ENCODE measurements around the gene CD81.

The CD81 gene

GRCh38 chr11:2414616-2415015 is 37.5 kb downstream of the CD81 start:
- H3K27ac ChIP-seq (ENCODE audit: insufficient read depth in 1 of 2, low read depth in 1 of 2, low read length in 2 of 2, poor library complexity in 1 of 2, severe bottlenecking in 2 of 2) = no peak overlapping the region
- no peaks in the 10 kb centered on the region for H3K9me3 ChIP-seq (ENCODE audit: control extremely low read depth in 1 of 5, control insufficient read depth in 4 of 5, insufficient read depth in 2 of 5, low read depth in 1 of 5, low read length in 4 of 5)
- ChIA-PET POLR2A (no interaction called here), CTCF (interaction anchor here (2.0 to 2.7 kb wide), 2 partner anchors 14 to 109 kb away, joined by 7 to 14 read pairs; partner anchors contain the start of gene TSSC4)
- H3K4me3 ChIP-seq (ENCODE audit: control insufficient read depth in 1 of 7, extremely low read depth in 1 of 7, insufficient read depth in 4 of 7, low read depth in 2 of 7, low read length in 6 of 7) = no peak overlapping the region
- WGBS (ENCODE audit: insufficient coverage) = 91% methylated on average over 35 of the region's 35 CpGs
- H3K4me1 ChIP-seq (ENCODE audit: control extremely low read depth in 1 of 4, control insufficient read depth in 4 of 4, insufficient read depth in 4 of 4, low read length in 3 of 4) = peaks cover 0 to 9% (median under 1%) of the 10 kb centered on the region in 4 experiments
- H3K27me3 ChIP-seq (replicated peaks in 2 of 5; ENCODE audit: control insufficient read depth in 4 of 5, insufficient read depth in 5 of 5, low read length in 4 of 5) = no peaks in the 10 kb centered on the region
- H3K36me3 ChIP-seq (ENCODE audit: control insufficient read depth in 4 of 4, insufficient read depth in 4 of 4, low read length in 3 of 4) = no peaks in the 10 kb centered on the region
- no peak for DNase-seq

- Histone ChIP-seq H3K9me3 (ENCODE audit: control extremely low read depth in 1 of 5, control insufficient read depth in 4 of 5, insufficient read depth in 2 of 5, low read depth in 1 of 5, low read length in 4 of 5) (no peaks in the 10 kb centered on the region), H3K27ac (ENCODE audit: insufficient read depth in 1 of 2, low read depth in 1 of 2, low read length in 2 of 2, poor library complexity in 1 of 2, severe bottlenecking in 2 of 2) (no peak overlapping the region), H3K4me1 (ENCODE audit: control extremely low read depth in 1 of 4, control insufficient read depth in 4 of 4, insufficient read depth in 4 of 4, low read length in 3 of 4) (peaks cover 0 to 14% (median 5%) of the 10 kb centered on the region in 4 experiments), H3K36me3 (ENCODE audit: control insufficient read depth in 4 of 4, insufficient read depth in 4 of 4, low read length in 3 of 4) (no peaks in the 10 kb centered on the region), H3K4me3 (ENCODE audit: control insufficient read depth in 1 of 7, extremely low read depth in 1 of 7, insufficient read depth in 4 of 7, low read depth in 2 of 7, low read length in 6 of 7) (no peak overlapping the region), H3K27me3 (replicated peaks in 2 of 5; ENCODE audit: control insufficient read depth in 4 of 5, insufficient read depth in 5 of 5, low read length in 4 of 5) (no peaks in the 10 kb centered on the region)
- CTCF ChIA-PET = interaction anchor here (1.0 to 2.0 kb wide), 3 partner anchors 15 to 221 kb away, joined by 3 to 7 read pairs (median 4); partner anchors contain the start of gene TSSC4
- POLR2A ChIA-PET = no interaction called here
- WGBS (ENCODE audit: insufficient coverage) = 94% methylated on average over 28 of the region's 28 CpGs
- no peak for DNase-seq
Observed at GRCh38 chr11:2415171-2415570, 38.1 kb downstream of the CD81 start.

- Histone ChIP-seq H3K27ac (ENCODE audit: insufficient read depth in 1 of 2, low read depth in 1 of 2, low read length in 2 of 2, poor library complexity in 1 of 2, severe bottlenecking in 2 of 2) (no peak overlapping the region), H3K4me1 (ENCODE audit: control extremely low read depth in 1 of 4, control insufficient read depth in 4 of 4, insufficient read depth in 4 of 4, low read length in 3 of 4) (peaks cover 0 to 18% (median 8%) of the 10 kb centered on the region in 4 experiments), H3K27me3 (replicated peaks in 2 of 5; ENCODE audit: control insufficient read depth in 4 of 5, insufficient read depth in 5 of 5, low read length in 4 of 5) (no peaks in the 10 kb centered on the region), H3K4me3 (ENCODE audit: control insufficient read depth in 1 of 7, extremely low read depth in 1 of 7, insufficient read depth in 4 of 7, low read depth in 2 of 7, low read length in 6 of 7) (no peak overlapping the region), H3K36me3 (ENCODE audit: control insufficient read depth in 4 of 4, insufficient read depth in 4 of 4, low read length in 3 of 4) (no peaks in the 10 kb centered on the region), H3K9me3 (ENCODE audit: control extremely low read depth in 1 of 5, control insufficient read depth in 4 of 5, insufficient read depth in 2 of 5, low read depth in 1 of 5, low read length in 4 of 5) (no peaks in the 10 kb centered on the region)
- ChIA-PET POLR2A (no interaction called here), CTCF (interaction anchor here (0.8 to 2.0 kb wide), 5 partner anchors 15 to 221 kb away, joined by 3 to 7 read pairs (median 3); partner anchors contain the start of gene TSSC4)
- 79% methylated on average over 32 of the region's 34 CpGs for WGBS (ENCODE audit: insufficient coverage)
- DNase-seq = peak in 1 of 3 donors; percentile 31
Observed at GRCh38 chr11:2415601-2416380, 38.7 kb downstream of the CD81 start.

- peaks cover 0 to 18% (median 10%) of the 10 kb centered on the region in 4 experiments for H3K4me1 ChIP-seq (ENCODE audit: control extremely low read depth in 1 of 4, control insufficient read depth in 4 of 4, insufficient read depth in 4 of 4, low read length in 3 of 4)
- DNase-seq = no peak
- H3K9me3 ChIP-seq (ENCODE audit: control extremely low read depth in 1 of 5, control insufficient read depth in 4 of 5, insufficient read depth in 2 of 5, low read depth in 1 of 5, low read length in 4 of 5) = no peaks in the 10 kb centered on the region
- POLR2A ChIA-PET = no interaction called here
- CTCF ChIA-PET = interaction anchor here (1.3 to 11.4 kb wide), 6 partner anchors 14 to 251 kb away, joined by 3 to 220 read pairs (median 26); partner anchors contain the start of genes C11orf21, TSPAN32 and TSSC4
- H3K27ac ChIP-seq (ENCODE audit: insufficient read depth in 1 of 2, low read depth in 1 of 2, low read length in 2 of 2, poor library complexity in 1 of 2, severe bottlenecking in 2 of 2) = no peak overlapping the region
- H3K27me3 ChIP-seq (replicated peaks in 2 of 5; ENCODE audit: control insufficient read depth in 4 of 5, insufficient read depth in 5 of 5, low read length in 4 of 5) = no peaks in the 10 kb centered on the region
- no peaks in the 10 kb centered on the region for H3K36me3 ChIP-seq (ENCODE audit: control insufficient read depth in 4 of 4, insufficient read depth in 4 of 4, low read length in 3 of 4)
- 94% methylated on average over 15 of the region's 18 CpGs for WGBS (ENCODE audit: insufficient coverage)
- no peak overlapping the region for H3K4me3 ChIP-seq (ENCODE audit: control insufficient read depth in 1 of 7, extremely low read depth in 1 of 7, insufficient read depth in 4 of 7, low read depth in 2 of 7, low read length in 6 of 7)
Observed at GRCh38 chr11:2416765-2417164, 39.7 kb downstream of the CD81 start.

GRCh38 chr11:2417856-2418692 is 41.0 kb downstream of the CD81 start:
- Histone ChIP-seq H3K27ac (ENCODE audit: insufficient read depth in 1 of 2, low read depth in 1 of 2, low read length in 2 of 2, poor library complexity in 1 of 2, severe bottlenecking in 2 of 2) (no peak overlapping the region), H3K4me3 (ENCODE audit: control insufficient read depth in 1 of 7, extremely low read depth in 1 of 7, insufficient read depth in 4 of 7, low read depth in 2 of 7, low read length in 6 of 7) (no peak overlapping the region), H3K36me3 (ENCODE audit: control insufficient read depth in 4 of 4, insufficient read depth in 4 of 4, low read length in 3 of 4) (no peaks in the 10 kb centered on the region), H3K9me3 (ENCODE audit: control extremely low read depth in 1 of 5, control insufficient read depth in 4 of 5, insufficient read depth in 2 of 5, low read depth in 1 of 5, low read length in 4 of 5) (no peaks in the 10 kb centered on the region), H3K4me1 (ENCODE audit: control extremely low read depth in 1 of 4, control insufficient read depth in 4 of 4, insufficient read depth in 4 of 4, low read length in 3 of 4) (peaks cover 0 to 17% (median 10%) of the 10 kb centered on the region in 4 experiments), H3K27me3 (replicated peaks in 2 of 5; ENCODE audit: control insufficient read depth in 4 of 5, insufficient read depth in 5 of 5, low read length in 4 of 5) (no peaks in the 10 kb centered on the region)
- CTCF ChIA-PET = interaction anchor here (1.0 to 11.4 kb wide), 12 partner anchors 9 to 253 kb away, joined by 3 to 284 read pairs (median 20); partner anchors contain the start of genes C11orf21, TSPAN32 and TSSC4
- no peak for DNase-seq
- POLR2A ChIA-PET = no interaction called here
- WGBS (ENCODE audit: insufficient coverage) = 91% methylated on average over 26 of the region's 30 CpGs

GRCh38 chr11:2418693-2419360 is 41.7 kb downstream of the CD81 start:
- no peaks in the 10 kb centered on the region for H3K36me3 ChIP-seq (ENCODE audit: control insufficient read depth in 4 of 4, insufficient read depth in 4 of 4, low read length in 3 of 4)
- DNase-seq = no peak
- no peak overlapping the region for H3K4me3 ChIP-seq (ENCODE audit: control insufficient read depth in 1 of 7, extremely low read depth in 1 of 7, insufficient read depth in 4 of 7, low read depth in 2 of 7, low read length in 6 of 7)
- ChIA-PET POLR2A (interaction anchor here (0.9 kb wide), 1 partner anchor 114 kb away, joined by 6 read pairs; no protein-coding TSS in a partner anchor), CTCF (interaction anchor here (1.0 to 11.4 kb wide), 18 partner anchors 10 to 471 kb away, joined by 3 to 284 read pairs (median 8); partner anchors contain the start of genes C11orf21, TSPAN32 and TSSC4)
- H3K4me1 ChIP-seq (ENCODE audit: control extremely low read depth in 1 of 4, control insufficient read depth in 4 of 4, insufficient read depth in 4 of 4, low read length in 3 of 4) = peaks cover 0 to 10% (median 9%) of the 10 kb centered on the region in 4 experiments
- H3K9me3 ChIP-seq (ENCODE audit: control extremely low read depth in 1 of 5, control insufficient read depth in 4 of 5, insufficient read depth in 2 of 5, low read depth in 1 of 5, low read length in 4 of 5) = no peaks in the 10 kb centered on the region
- no peaks in the 10 kb centered on the region for H3K27me3 ChIP-seq (replicated peaks in 2 of 5; ENCODE audit: control insufficient read depth in 4 of 5, insufficient read depth in 5 of 5, low read length in 4 of 5)
- H3K27ac ChIP-seq (ENCODE audit: insufficient read depth in 1 of 2, low read depth in 1 of 2, low read length in 2 of 2, poor library complexity in 1 of 2, severe bottlenecking in 2 of 2) = no peak overlapping the region
- WGBS (ENCODE audit: insufficient coverage) = 83% methylated on average over 21 of the region's 21 CpGs

Data from common myeloid progenitor, CD34-positive (primary cell).